Measurements from ENCODE around the gene RANBP2. TPM values are rescaled to one million over a fixed set of nuclear protein-coding genes. Genes with fewer than 3 reads are reported as not detected.

The RANBP2 gene
- 32.4 and 36.3 TPM in 2 replicates for total RNA-seq

DNA sequence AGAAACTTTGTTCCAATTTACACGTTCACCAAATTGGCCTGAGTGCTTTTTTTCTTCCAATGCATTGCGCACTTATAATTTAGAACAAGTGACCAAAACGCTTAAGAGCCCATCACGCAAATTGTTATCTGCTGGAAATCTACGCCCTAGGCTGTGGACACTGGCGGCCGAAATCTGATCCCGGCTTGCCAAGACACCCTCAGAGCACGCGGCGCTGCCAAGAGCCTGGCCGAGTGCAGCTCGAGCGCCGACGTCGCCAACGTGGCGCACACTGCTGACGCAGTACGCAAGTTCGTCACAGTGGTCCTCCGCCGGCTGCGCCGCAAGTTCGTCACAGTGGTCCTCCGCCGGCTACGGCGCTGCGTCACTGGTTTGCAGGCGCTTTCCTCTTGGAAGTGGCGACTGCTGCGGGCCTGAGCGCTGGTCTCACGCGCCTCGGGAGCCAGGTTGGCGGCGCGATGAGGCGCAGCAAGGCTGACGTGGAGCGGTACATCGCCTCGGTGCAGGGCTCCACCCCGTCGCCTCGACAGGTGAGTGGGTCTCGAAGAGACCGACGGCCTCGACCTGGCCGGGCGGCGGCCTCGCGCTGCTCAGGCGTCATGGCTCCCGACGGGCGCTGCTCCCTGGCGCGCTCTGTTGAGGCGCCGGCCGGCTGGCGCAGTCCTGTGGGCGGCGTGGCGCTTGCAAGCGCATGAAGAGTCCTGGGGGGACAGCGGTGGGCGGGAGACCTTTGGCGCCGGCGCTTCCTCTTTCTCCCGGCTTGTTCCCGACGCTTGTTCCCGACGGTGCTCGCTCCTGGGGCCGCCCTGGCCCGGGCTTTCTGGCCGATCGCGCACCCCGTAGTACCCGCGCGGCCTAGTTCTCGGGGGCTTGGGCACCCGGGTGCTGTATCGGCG, at the start of gene RANBP2:
TSS of gene RANBP2 (plus strand) at position 334 of the 896 bp plus-strand sequence. CDS start at position 459, 125 bp downstream.

DNA sequence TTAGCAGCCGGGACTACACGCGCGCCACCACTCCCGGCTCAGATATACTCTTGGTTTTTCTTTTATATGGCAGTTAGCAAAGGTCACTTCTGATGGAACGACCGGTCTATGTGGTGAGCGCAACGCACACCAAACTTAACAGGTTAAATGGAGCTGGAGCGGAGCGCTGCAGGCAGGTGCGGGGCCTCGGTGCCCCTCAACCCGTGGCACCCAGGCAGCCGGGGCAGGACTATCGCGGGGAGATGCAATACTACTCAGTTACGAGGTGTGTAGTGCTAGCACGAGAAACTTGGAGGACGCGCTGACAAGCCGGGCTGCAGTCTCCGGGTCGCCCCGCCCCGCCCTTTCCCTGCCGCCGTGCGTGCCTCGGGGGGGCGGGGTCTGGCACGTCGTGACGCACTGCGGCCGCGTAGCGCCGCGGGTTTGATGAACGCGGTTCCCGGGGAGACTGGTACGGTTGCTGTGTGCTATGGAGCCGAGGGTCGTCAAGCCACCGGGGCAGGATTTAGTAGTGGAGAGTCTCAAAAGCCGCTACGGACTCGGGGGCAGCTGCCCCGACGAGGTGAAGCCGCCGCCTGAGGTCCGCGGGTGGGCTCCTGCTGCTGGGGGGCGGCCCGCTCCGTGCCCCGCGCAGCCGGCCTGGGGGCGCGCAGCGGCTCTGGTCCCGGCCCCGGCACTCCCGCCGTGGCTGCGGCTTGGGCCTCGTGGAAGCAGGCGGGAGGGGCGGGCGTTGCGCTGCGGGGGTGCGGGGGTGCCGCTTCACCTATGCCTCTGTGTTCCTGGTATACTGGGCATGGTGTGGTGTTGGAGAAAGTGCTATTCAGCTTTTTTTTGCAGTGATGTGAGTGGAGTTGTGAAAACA, 67.3 kb downstream of the RANBP2 start, which contains the start of gene CCDC138:
TSS of gene CCDC138 (plus strand) at position 418 of the 862 bp plus-strand sequence. CDS start at position 470, 52 bp downstream.

Other genes with a start within 250 kb of the RANBP2 start
- 109 and 168 TPM in 2 replicates for gene LIMS1, start 185.0 kb upstream of the RANBP2 start, total RNA-seq
- gene CCDC138, start 67.3 kb downstream of the RANBP2 start, total RNA-seq, result 3.4 and 3.7 TPM in 2 replicates

All from epithelial cell of alveolus of lung (primary cell).